Stimulated activated CD8-positive, alpha-beta memory T cell treated with anti-CD3 and anti-CD28 coated beads, Interleukin-7, amount 100 ng/mL, for 1 hour (primary cell): ENCODE measurements around the gene EIF3J.

ENCODE experiments used
- DNase-seq, 2 donors: peaks; one replicate each; pipeline ENCODE4 v3.0.0-alpha.2; 2020; ENCODE audit warnings: low read depth in 2 of 2

The EIF3J gene

DNA sequence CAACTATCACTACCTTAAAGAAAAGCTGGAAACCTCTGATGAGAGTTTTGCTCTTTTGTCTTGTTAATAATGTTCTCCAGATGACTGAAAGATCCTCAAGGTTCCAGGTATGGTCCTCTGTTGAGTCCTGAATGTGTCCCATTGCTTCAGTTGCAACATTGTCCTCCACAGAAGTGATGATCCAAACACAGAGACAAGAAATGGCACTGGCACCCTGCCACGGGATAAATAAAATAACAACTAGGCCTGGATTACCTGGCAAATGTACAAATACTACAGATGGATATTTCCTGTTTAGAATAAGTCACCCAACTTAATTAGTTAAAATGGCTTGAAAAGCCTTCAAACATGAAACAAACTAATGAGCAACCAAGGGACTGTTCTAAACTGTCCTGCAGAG, 58.3 kb downstream of the EIF3J start:
- no peak for DNase-seq

DNA sequence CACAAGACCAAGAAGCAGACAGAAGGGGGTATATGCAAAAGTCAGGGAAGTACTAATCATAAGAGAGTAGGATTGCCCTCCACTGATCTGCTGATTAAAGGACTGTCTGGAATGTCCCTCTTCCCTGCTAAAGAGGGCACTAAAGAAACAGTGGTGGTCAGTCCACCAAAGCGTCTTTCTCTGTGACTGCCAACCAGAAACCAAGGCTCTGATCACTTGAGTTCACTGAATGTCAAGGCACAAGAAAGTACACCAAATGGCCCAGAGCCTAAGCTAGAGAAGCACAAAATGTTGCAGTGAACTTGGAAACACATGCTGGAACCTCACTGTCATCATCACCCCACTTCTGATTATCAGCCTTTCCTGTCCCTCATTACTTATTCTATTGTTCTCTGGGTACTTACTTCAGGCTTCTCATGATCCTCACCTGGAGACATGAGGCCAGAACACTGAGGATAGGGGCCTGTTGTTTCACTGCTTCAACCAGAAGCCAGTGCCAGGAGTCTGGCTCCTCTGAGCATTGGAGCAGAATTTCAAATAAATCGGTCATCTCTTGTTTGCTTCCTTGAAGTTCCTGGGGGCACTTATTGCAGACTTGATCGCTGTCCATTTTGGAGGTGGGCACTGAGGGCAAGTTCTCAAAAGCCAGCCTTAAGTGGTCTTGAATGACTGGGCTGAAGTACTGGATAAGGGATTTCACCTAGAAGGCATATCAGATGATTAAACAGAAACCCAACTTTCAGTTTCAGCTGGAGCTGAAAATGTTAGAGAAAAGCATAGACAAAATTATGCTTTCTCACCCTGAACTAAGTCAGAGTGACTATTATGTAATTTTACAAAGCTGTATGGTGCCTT, 58.9 kb downstream of the EIF3J start:
- no peak for DNase-seq

DNA sequence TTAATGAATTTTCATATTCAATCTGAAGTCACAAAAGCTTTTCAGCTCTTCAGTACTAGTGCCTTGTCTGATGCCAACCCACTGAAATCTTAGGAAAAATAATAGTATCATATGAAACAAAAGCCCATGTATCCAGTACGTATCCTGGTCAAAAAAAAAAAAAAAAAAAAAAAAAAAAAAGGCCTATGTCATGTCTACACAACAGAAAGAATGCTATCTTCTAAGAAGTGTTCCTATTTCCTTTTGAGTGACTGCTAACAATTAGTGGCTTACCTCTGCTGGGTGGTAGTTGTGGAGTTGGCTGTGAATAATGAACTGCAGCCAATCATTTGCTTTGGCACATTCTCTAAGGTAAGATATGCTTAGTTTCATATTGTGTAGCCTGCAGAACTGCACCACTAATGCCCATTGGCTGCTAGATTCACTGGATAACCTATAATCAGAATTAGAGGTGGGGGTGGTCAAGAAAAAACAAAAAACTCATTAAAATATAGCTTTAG, 59.6 kb downstream of the EIF3J start:
- no peak for DNase-seq

DNA sequence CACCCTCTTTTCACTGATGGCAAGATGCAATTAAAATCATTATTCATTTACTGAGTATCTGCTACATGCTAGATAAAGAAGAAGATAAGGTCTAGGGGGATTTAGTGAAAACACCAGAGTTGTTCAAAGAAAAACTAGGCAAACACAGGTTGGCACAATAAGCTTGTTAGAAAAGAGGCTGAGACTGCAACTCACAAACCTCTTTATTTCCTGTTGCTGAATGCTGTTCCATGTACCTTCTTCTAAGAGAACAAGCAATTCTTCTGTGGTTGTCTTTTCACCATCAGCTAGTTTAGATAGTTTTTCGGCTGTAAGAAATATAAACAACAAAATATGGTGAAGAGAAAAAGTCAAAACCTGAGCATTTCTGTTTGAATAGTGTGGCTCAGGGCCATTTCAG, 61.1 kb downstream of the EIF3J start:
- no peak for DNase-seq

DNA sequence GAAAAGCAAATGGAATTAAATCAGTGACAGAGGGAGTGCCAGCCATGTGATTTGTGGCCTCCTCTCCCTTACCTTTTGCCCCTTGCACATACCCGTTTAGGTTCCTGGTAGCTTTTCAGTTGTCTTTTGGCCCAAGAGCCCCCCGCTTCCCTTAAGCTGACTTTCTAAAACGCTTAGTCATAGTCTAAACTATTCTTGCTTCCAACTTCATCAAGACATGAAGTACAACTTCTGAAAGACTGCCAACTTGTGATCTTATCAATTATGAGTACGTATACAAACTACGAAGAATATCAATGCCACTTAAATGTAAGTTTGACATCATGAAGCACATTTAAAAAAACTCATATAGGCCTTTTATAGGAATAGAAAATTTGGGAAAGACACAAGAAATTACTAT, 61.9 kb downstream of the EIF3J start:
- no peak for DNase-seq

DNA sequence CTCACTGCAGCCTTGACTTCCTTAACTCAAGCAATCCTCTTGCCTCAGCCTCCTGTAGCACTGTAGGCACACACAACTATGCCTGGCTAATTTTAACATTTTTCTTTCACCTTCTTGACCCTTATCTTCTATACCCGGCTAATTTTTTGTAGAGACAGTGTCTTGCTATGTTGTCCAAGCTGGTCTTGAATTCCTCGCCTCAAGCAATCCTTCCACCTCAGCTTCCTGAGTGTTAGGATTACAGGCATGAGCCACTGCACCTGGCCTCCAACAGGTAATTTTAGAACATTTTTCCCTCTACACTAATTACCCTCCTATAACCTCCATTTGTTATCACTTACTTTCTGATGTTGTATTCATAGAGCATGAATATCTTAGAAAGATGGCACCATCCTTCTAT, 66.2 kb downstream of the EIF3J start:
- no peak for DNase-seq

DNA sequence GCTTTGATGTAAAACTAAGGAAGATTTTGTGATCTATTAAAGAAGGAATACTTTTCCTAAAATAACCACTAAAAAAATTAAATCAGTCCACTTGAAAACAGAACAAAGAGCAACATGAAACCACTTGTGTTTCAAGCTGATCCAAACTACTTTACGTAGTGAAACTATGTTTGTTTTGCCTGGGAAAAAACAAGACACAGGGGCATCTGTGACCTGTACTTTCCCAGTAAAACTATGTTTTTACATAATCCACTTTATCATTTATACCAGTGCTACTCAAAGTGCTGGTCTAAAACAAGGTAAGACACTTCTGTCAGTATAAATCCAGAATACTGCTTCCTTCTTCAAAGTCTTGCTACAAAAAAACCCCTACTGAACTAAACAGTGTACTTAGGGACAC, 69.8 kb downstream of the EIF3J start:
- no peak for DNase-seq
